RPMI7951 (cell line): ENCODE results near the gene PCDHAC1. TPM values are rescaled to one million over a fixed set of nuclear protein-coding genes. Genes with fewer than 3 reads are reported as not detected.

Experiments
- DNase-seq: peaks from one replicate; pipeline ENCODE4 v3.0.0-alpha.2; 2012; ENCODE audit warnings: low read depth
- total RNA-seq: library from RNA; depleted of rRNA; stranded (reverse); fragments of >200 nt; shearing (Covaris generic); gene quantifications from 2 replicates; pipeline ENCODE4 v1.2.3, GENCODE V29; 2014; rRNA removed

PCDHAC1 gene
- total RNA-seq, 1 experiment from 2014 or later: not detected

DNA sequence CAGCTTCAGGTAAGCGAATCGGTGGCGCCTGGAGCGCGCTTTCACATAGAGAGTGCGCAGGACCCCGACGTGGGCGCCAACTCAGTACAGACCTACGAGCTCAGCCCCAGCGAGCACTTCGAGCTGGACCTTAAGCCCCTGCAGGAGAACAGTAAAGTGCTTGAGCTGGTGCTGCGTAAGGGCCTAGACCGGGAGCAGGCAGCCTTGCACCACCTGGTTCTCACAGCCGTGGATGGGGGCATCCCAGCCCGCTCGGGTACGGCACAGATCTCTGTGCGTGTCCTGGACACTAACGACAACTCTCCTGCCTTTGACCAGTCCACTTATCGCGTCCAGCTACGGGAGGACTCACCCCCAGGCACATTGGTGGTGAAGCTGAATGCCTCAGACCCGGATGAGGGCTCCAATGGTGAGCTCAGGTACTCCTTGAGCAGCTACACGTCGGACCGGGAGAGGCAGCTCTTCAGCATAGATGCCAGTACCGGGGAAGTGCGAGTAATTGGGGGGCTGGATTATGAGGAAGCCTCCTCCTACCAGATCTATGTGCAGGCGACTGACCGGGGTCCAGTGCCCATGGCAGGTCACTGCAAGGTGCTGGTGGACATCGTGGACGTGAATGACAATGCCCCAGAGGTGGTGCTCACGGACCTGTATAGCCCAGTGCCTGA is 41.3 kb downstream of the PCDHAC1 start:
- no peak for DNase-seq

DNA sequence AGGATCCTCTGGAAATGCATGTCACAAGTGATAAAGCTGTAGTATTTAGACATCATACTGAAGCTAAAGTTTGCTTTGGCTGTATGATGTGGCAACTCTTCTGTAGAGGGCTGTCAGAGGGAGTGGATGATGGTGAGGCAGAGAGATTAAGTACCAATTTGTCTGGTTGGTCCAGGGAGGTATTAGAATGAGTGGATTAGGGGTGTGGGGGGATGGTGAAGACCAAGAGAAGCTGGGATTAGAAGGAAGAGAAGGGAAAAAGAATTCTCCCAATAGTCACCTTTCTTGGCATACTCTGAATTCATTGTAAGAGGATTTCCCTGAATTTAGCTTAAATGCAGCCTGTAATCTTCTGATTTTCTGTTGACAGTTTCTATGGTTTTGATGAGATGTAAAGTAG is 43.8 kb downstream of the PCDHAC1 start:
- DNase-seq: no peak

DNA sequence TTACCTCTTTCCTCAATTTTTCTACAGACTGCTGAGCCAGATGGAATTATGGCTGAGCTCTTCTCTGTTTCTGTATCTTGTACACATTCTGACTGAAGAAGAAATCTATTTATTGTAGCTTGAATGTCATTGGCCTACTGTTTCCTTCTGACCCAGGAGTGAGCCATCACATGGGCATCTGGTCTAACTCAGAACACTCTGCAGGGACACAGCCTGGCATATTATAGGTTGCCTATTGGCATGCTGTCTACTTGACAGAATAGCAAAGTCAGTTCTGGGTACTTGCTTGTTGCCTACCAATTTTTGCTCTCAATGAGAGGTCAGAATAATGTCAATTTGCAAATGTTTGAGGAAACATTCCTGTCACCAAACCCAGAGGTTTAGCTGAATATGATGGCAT is 47.5 kb downstream of the PCDHAC1 start:
- DNase-seq: no peak

DNA sequence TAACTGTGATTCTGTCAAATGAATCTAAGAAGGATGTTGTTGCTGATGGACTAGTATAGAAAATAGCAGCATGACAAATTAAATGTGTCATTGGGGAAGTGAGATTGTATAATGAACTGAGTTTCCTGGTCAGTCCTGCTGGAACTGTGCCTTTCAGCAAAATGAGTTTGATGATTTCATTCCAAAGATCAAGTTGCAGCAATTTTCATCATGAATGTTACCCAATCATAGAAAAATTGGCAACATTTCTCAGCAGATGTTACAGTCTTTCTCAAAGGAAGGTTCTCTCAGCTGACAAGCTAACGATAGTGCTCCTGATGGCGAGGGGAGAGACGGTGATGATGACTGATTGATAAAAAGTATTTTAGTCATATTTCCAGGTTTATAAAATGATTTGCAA is 50.9 kb downstream of the PCDHAC1 start:
- no peak for DNase-seq

DNA sequence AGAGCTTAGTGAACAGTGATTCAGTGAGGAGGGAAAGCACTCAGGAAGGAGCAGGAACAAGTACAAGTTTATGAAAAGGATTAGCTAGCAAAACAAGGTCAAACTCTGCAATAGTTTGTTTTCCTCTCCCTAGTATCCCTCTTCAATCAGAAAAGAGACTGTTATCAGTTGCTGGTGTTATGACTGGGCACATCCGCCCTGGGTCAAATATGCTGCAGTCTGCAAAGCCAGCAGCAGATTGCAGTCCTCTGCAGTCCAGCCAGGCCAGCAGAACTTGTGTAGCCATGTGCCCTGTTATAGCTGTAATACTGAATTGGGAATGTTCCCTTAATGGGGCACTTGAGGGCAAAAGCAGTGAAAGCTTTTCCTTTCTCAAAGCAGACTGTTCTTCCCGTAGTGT is 52.2 kb downstream of the PCDHAC1 start:
- no peak for DNase-seq

DNA sequence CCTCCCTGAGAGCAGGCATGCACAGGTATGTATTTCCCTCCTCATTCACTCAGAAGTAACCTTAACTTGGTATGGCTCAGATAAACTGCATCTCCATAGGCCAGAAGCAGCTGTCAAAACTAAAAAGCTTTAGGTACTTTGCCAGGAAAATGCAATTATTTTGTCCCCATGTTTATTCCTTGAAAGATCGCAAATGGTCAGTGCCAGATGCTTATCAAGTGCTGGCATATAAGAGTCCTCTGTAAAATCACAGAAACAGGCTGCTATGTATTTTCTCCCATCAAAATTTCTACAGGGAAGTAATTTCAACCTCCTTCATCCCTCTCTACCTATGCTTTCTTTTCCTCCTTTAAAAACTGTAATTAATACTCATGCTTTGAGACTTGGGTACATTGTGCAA is 52.9 kb downstream of the PCDHAC1 start:
- no peak for DNase-seq

Other genes starting within 250 kb of the PCDHAC1 start
- 52.0 and 62.3 TPM in 2 replicates for gene HARS1, start 234.9 kb upstream of the PCDHAC1 start, total RNA-seq
- gene HARS2, start 234.8 kb upstream of the PCDHAC1 start, total RNA-seq: 22.6 and 25.5 TPM in 2 replicates
- gene ZMAT2, start 225.9 kb upstream of the PCDHAC1 start, total RNA-seq: 44.6 and 45.5 TPM in 2 replicates
- gene PCDHA1, start 140.2 kb upstream of the PCDHAC1 start, total RNA-seq: under 0.01 TPM in 1 of 2 replicates, not detected in the other
- not detected in 2 replicates for gene PCDHA2, start 131.4 kb upstream of the PCDHAC1 start, total RNA-seq
- gene PCDHA3, start 125.2 kb upstream of the PCDHAC1 start, total RNA-seq: not detected in 2 replicates
- under 0.01 and 0.12 TPM in 2 replicates for gene PCDHA4, start 119.2 kb upstream of the PCDHAC1 start, total RNA-seq
- 0.12 TPM in 1 of 2 replicates, not detected in the other for gene PCDHA5, start 104.7 kb upstream of the PCDHAC1 start, total RNA-seq
- 0.10 and 0.12 TPM in 2 replicates for gene PCDHA6, start 98.3 kb upstream of the PCDHAC1 start, total RNA-seq
- gene PCDHA7, start 92.0 kb upstream of the PCDHAC1 start, total RNA-seq: 0.88 and 1.1 TPM in 2 replicates
- gene PCDHA8, start 85.1 kb upstream of the PCDHAC1 start, total RNA-seq: 0.10 and 0.12 TPM in 2 replicates
- gene PCDHA9, start 77.9 kb upstream of the PCDHAC1 start, total RNA-seq: not detected in 2 replicates
- not detected in 2 replicates for gene PCDHA10, start 70.4 kb upstream of the PCDHAC1 start, total RNA-seq
- not detected in 2 replicates for gene PCDHA11, start 57.3 kb upstream of the PCDHAC1 start, total RNA-seq
- gene PCDHA12, start 51.0 kb upstream of the PCDHAC1 start, total RNA-seq: not detected in 2 replicates
- not detected in 2 replicates for gene PCDHA13, start 44.2 kb upstream of the PCDHAC1 start, total RNA-seq
- not detected in 2 replicates for gene PCDHAC2, start 40.2 kb downstream of the PCDHAC1 start, total RNA-seq
- gene PCDHB1, start 125.1 kb downstream of the PCDHAC1 start, total RNA-seq: not detected in 2 replicates
- 0.88 and 0.96 TPM in 2 replicates for gene PCDHB2, start 168.3 kb downstream of the PCDHAC1 start, total RNA-seq
- 0.12 and 0.20 TPM in 2 replicates for gene PCDHB3, start 174.2 kb downstream of the PCDHAC1 start, total RNA-seq
- gene PCDHB4, start 195.5 kb downstream of the PCDHAC1 start, total RNA-seq: under 0.01 and 0.12 TPM in 2 replicates
- 0.59 and 0.60 TPM in 2 replicates for gene PCDHB5, start 208.9 kb downstream of the PCDHAC1 start, total RNA-seq
- 0.20 and 0.24 TPM in 2 replicates for gene PCDHB6, start 223.8 kb downstream of the PCDHAC1 start, total RNA-seq
- 0.39 and 0.48 TPM in 2 replicates for gene PCDHB7, start 246.3 kb downstream of the PCDHAC1 start, total RNA-seq